ENCODE measurements around the gene CCDC97. TPM values are rescaled to one million over a fixed set of nuclear protein-coding genes. Genes with fewer than 3 reads are reported as not detected.

CCDC97 gene
- total RNA-seq, 1 donor, result 9.0 TPM

DNA sequence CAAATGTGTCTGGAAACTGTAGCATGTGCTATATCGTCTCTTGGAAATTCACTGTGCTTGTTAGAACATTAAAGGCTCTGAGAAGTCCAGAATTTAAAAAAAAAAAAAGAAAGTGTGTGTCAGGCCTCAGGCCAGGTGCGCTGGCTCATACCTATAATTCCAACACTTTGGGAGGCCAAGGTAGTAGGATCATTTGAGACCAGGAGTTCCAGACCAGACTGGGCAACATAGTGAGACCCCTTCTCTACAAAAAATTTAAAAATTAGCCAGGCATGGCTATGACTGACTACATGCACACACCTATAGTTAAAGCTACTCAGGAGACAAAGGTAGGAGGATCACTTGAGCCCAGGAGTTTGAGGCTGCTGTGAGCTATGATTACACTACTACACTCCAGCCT lies 40.9 kb upstream of the CCDC97 start:
- peaks cover 43% of the 10 kb centered on the region for H4K20me1 ChIP-seq (ENCODE audit: insufficient read depth, low read length)
- H3K79me2 ChIP-seq (ENCODE audit: insufficient read depth, low read length), result peaks cover 73% of the 10 kb centered on the region

DNA sequence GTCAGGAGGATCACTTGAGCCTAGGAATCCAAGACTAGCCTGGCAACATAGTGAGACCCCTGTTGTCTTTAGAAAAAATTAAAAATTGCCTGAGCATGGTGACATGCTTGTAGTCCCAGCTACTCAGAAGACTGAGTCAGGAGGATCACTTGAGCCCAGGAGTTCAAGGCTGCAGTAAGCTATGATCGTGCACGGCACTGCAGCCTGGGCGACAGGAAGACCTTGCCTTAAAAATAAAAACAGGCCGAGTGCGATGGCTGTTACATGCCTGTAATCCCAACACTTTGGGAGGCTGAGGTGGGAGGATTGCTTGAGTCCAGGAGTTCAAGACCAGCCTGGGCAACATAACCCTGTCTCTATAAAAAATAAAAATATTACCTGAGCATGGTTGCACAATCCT lies 40.4 kb upstream of the CCDC97 start:
- no peak overlapping the region for H3K27ac ChIP-seq (ENCODE audit: low read depth, low read length)
- peaks cover 43% of the 10 kb centered on the region for H4K20me1 ChIP-seq (ENCODE audit: insufficient read depth, low read length)
- H2AFZ ChIP-seq (ENCODE audit: low read length), result no peak overlapping the region
- no peak overlapping the region for H3K4me2 ChIP-seq (ENCODE audit: insufficient read depth, low read length)
- DNase-seq (ENCODE audit: insufficient read length, low spot score, missing footprints), result no peak
- H3K4me3 ChIP-seq (ENCODE audit: insufficient read depth, low read length), result no peak overlapping the region
- peaks cover 15% of the 10 kb centered on the region for H3K4me1 ChIP-seq (ENCODE audit: insufficient read depth, low read length)
- TF ChIP-seq CTCF (IDR thresholded peaks at IDR 0.05; ENCODE audit: extremely low read depth, low read depth, low read length), result no peak
- peaks cover 72% of the 10 kb centered on the region for H3K36me3 ChIP-seq (ENCODE audit: insufficient read depth, low read length)
- no peaks in the 10 kb centered on the region for H3K9me3 ChIP-seq (ENCODE audit: low read depth, low read length)
- H3K27me3 ChIP-seq (ENCODE audit: insufficient read depth, low read length), result no peaks in the 10 kb centered on the region
- H3K79me2 ChIP-seq (ENCODE audit: insufficient read depth, low read length), result peaks cover 72% of the 10 kb centered on the region

More for the DNA sequence above, 40.9 kb upstream of the CCDC97 start:
- no peak for TF ChIP-seq CTCF (IDR thresholded peaks at IDR 0.05; ENCODE audit: extremely low read depth, low read depth, low read length)
- Histone ChIP-seq H3K27me3 (ENCODE audit: insufficient read depth, low read length) (no peaks in the 10 kb centered on the region), H2AFZ (ENCODE audit: low read length) (no peak overlapping the region), H3K4me1 (ENCODE audit: insufficient read depth, low read length) (peaks cover 15% of the 10 kb centered on the region), H3K4me2 (ENCODE audit: insufficient read depth, low read length) (no peak overlapping the region), H3K4me3 (ENCODE audit: insufficient read depth, low read length) (no peak overlapping the region), H3K9me3 (ENCODE audit: low read depth, low read length) (no peaks in the 10 kb centered on the region), H3K27ac (ENCODE audit: low read depth, low read length) (no peak overlapping the region), H3K36me3 (ENCODE audit: insufficient read depth, low read length) (peaks cover 67% of the 10 kb centered on the region)
- no peak for DNase-seq (ENCODE audit: insufficient read length, low spot score, missing footprints)

GRCh38 chr19:41273076-41273475 lies 36.9 kb upstream of the CCDC97 start:
- Histone ChIP-seq H3K4me2 (ENCODE audit: insufficient read depth, low read length) (no peak overlapping the region), H3K27me3 (ENCODE audit: insufficient read depth, low read length) (no peaks in the 10 kb centered on the region), H4K20me1 (ENCODE audit: insufficient read depth, low read length) (peaks cover 29% of the 10 kb centered on the region), H3K36me3 (ENCODE audit: insufficient read depth, low read length) (peaks cover 96% of the 10 kb centered on the region), H3K4me1 (ENCODE audit: insufficient read depth, low read length) (no peaks in the 10 kb centered on the region), H3K4me3 (ENCODE audit: insufficient read depth, low read length) (no peak overlapping the region), H2AFZ (ENCODE audit: low read length) (no peak overlapping the region), H3K27ac (ENCODE audit: low read depth, low read length) (no peak overlapping the region), H3K79me2 (ENCODE audit: insufficient read depth, low read length) (peaks cover 40% of the 10 kb centered on the region), H3K9me3 (ENCODE audit: low read depth, low read length) (no peaks in the 10 kb centered on the region)
- TF ChIP-seq CTCF (IDR thresholded peaks at IDR 0.05; ENCODE audit: extremely low read depth, low read depth, low read length), result no peak
- no peak for DNase-seq (ENCODE audit: insufficient read length, low spot score, missing footprints)

GRCh38 chr19:41274802-41275201 lies 35.2 kb upstream of the CCDC97 start:
- Histone ChIP-seq H3K4me2 (ENCODE audit: insufficient read depth, low read length) (no peak overlapping the region), H3K36me3 (ENCODE audit: insufficient read depth, low read length) (peaks cover 96% of the 10 kb centered on the region), H3K79me2 (ENCODE audit: insufficient read depth, low read length) (peaks cover 28% of the 10 kb centered on the region), H2AFZ (ENCODE audit: low read length) (no peak overlapping the region), H4K20me1 (ENCODE audit: insufficient read depth, low read length) (peaks cover 25% of the 10 kb centered on the region), H3K9me3 (ENCODE audit: low read depth, low read length) (no peaks in the 10 kb centered on the region), H3K27me3 (ENCODE audit: insufficient read depth, low read length) (no peaks in the 10 kb centered on the region), H3K4me1 (ENCODE audit: insufficient read depth, low read length) (no peaks in the 10 kb centered on the region), H3K27ac (ENCODE audit: low read depth, low read length) (no peak overlapping the region), H3K4me3 (ENCODE audit: insufficient read depth, low read length) (no peak overlapping the region)
- TF ChIP-seq CTCF (IDR thresholded peaks at IDR 0.05; ENCODE audit: extremely low read depth, low read depth, low read length), result no peak
- DNase-seq (ENCODE audit: insufficient read length, low spot score, missing footprints), result no peak
